WTC11 (cell line): ENCODE results near the gene TNFRSF19.

Experiments used
- ATF1 ChIP-seq: sonication (generic); formaldehyde crosslinking; IDR thresholded peaks from 2 replicates; pipeline ENCODE4 v1.8.1; 2023; ENCODE audit warnings: mild to moderate bottlenecking, moderate library complexity, missing genetic modification reagents
- ELF4 ChIP-seq: sonication (generic); formaldehyde crosslinking; IDR thresholded peaks from 2 replicates; pipeline ENCODE4 v1.8.1; 2022; ENCODE audit warnings: low read depth, mild to moderate bottlenecking, moderate library complexity, missing genetic modification reagents
- ZNF263 ChIP-seq: sonication (generic); formaldehyde crosslinking; IDR thresholded peaks from 2 replicates; pipeline ENCODE4 v1.8.1; 2022; ENCODE audit warnings: low read depth, mild to moderate bottlenecking, moderate library complexity, missing genetic modification reagents
- TF ChIP-seq, protein P1 (sequence below): sonication (generic); formaldehyde crosslinking; IDR thresholded peaks from 2 replicates; pipeline ENCODE4 v1.8.1; 2022; ENCODE audit warnings: mild to moderate bottlenecking, moderate library complexity, missing genetic modification reagents
- TF ChIP-seq, protein P2 (sequence below): fragments of 200-600 bp; IDR thresholded peaks from 2 replicates; pipeline ENCODE4 v1.8.0; 2022; ENCODE audit warnings: antibody characterized with exemption
- TF ChIP-seq, protein P3 (sequence below): sonication (generic); formaldehyde crosslinking; IDR thresholded peaks from 2 replicates; pipeline ENCODE4 v1.8.0; 2023; ENCODE audit warnings: mild to moderate bottlenecking, missing genetic modification reagents
- TF ChIP-seq, protein P4 (sequence below): sonication (generic); formaldehyde crosslinking; IDR thresholded peaks from 2 replicates; pipeline ENCODE4 v1.8.1; 2023; ENCODE audit warnings: mild to moderate bottlenecking, missing genetic modification reagents, borderline replicate concordance
- TF ChIP-seq, protein P5 (sequence below): sonication (generic); formaldehyde crosslinking; IDR thresholded peaks from 2 replicates; pipeline ENCODE4 v1.8.0; 2022; ENCODE audit warnings: mild to moderate bottlenecking, missing genetic modification reagents

DNA sequence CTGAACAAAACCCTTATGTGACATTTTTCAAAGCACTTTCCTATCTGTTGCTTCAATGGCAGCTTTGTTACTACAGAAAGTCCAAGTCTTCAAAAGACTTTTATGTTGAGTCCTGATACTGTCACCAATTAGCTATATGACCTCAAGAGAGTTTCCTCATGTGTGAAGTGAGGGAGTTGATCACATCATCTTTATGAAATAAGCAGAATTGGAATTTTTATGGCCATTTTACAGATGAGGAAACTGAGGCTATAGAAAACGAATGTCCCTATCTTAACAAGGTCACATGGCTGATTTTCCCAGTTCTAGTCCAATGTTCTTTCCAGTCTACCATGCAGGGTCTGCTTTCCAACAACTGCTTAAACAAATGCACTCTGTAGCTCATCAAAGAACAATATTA lies 2.6 kb downstream of the TNFRSF19 start:
- TF ChIP-seq, protein P1, sequence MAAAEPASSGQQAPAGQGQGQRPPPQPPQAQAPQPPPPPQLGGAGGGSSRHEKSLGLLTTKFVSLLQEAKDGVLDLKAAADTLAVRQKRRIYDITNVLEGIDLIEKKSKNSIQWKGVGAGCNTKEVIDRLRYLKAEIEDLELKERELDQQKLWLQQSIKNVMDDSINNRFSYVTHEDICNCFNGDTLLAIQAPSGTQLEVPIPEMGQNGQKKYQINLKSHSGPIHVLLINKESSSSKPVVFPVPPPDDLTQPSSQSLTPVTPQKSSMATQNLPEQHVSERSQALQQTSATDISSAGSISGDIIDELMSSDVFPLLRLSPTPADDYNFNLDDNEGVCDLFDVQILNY (CRISPR knock-in tag): no peak
- TF ChIP-seq, protein P2, sequence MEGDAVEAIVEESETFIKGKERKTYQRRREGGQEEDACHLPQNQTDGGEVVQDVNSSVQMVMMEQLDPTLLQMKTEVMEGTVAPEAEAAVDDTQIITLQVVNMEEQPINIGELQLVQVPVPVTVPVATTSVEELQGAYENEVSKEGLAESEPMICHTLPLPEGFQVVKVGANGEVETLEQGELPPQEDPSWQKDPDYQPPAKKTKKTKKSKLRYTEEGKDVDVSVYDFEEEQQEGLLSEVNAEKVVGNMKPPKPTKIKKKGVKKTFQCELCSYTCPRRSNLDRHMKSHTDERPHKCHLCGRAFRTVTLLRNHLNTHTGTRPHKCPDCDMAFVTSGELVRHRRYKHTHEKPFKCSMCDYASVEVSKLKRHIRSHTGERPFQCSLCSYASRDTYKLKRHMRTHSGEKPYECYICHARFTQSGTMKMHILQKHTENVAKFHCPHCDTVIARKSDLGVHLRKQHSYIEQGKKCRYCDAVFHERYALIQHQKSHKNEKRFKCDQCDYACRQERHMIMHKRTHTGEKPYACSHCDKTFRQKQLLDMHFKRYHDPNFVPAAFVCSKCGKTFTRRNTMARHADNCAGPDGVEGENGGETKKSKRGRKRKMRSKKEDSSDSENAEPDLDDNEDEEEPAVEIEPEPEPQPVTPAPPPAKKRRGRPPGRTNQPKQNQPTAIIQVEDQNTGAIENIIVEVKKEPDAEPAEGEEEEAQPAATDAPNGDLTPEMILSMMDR: no peak
- TF ChIP-seq, protein P3, sequence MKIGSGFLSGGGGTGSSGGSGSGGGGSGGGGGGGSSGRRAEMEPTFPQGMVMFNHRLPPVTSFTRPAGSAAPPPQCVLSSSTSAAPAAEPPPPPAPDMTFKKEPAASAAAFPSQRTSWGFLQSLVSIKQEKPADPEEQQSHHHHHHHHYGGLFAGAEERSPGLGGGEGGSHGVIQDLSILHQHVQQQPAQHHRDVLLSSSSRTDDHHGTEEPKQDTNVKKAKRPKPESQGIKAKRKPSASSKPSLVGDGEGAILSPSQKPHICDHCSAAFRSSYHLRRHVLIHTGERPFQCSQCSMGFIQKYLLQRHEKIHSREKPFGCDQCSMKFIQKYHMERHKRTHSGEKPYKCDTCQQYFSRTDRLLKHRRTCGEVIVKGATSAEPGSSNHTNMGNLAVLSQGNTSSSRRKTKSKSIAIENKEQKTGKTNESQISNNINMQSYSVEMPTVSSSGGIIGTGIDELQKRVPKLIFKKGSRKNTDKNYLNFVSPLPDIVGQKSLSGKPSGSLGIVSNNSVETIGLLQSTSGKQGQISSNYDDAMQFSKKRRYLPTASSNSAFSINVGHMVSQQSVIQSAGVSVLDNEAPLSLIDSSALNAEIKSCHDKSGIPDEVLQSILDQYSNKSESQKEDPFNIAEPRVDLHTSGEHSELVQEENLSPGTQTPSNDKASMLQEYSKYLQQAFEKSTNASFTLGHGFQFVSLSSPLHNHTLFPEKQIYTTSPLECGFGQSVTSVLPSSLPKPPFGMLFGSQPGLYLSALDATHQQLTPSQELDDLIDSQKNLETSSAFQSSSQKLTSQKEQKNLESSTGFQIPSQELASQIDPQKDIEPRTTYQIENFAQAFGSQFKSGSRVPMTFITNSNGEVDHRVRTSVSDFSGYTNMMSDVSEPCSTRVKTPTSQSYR (CRISPR knock-in tag): no peak
- TF ChIP-seq ELF4 (no peak), ATF1 (no peak), ZNF263 (CRISPR knock-in tag) (no peak)
- TF ChIP-seq, protein P4, sequence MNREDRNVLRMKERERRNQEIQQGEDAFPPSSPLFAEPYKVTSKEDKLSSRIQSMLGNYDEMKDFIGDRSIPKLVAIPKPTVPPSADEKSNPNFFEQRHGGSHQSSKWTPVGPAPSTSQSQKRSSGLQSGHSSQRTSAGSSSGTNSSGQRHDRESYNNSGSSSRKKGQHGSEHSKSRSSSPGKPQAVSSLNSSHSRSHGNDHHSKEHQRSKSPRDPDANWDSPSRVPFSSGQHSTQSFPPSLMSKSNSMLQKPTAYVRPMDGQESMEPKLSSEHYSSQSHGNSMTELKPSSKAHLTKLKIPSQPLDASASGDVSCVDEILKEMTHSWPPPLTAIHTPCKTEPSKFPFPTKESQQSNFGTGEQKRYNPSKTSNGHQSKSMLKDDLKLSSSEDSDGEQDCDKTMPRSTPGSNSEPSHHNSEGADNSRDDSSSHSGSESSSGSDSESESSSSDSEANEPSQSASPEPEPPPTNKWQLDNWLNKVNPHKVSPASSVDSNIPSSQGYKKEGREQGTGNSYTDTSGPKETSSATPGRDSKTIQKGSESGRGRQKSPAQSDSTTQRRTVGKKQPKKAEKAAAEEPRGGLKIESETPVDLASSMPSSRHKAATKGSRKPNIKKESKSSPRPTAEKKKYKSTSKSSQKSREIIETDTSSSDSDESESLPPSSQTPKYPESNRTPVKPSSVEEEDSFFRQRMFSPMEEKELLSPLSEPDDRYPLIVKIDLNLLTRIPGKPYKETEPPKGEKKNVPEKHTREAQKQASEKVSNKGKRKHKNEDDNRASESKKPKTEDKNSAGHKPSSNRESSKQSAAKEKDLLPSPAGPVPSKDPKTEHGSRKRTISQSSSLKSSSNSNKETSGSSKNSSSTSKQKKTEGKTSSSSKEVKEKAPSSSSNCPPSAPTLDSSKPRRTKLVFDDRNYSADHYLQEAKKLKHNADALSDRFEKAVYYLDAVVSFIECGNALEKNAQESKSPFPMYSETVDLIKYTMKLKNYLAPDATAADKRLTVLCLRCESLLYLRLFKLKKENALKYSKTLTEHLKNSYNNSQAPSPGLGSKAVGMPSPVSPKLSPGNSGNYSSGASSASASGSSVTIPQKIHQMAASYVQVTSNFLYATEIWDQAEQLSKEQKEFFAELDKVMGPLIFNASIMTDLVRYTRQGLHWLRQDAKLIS (CRISPR knock-in tag): no peak
- TF ChIP-seq, protein P5, sequence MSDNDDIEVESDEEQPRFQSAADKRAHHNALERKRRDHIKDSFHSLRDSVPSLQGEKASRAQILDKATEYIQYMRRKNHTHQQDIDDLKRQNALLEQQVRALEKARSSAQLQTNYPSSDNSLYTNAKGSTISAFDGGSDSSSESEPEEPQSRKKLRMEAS (CRISPR knock-in tag): no peak
